NCI-H1417 treated with DMSO at 0.1 percent for 48 hours (cell line): Measurements from ENCODE around the gene RING1.
"Not testable (repeated sequence)": the region's sequence is repeated elsewhere in the genome, so short reads cannot be mapped to it uniquely, and the experiment has no call there.

Experiments used
- DNase-seq: peaks from one replicate; lab custom pipeline; 2025; lab: John Stamatoyannopoulos, UW

RING1 gene

DNA sequence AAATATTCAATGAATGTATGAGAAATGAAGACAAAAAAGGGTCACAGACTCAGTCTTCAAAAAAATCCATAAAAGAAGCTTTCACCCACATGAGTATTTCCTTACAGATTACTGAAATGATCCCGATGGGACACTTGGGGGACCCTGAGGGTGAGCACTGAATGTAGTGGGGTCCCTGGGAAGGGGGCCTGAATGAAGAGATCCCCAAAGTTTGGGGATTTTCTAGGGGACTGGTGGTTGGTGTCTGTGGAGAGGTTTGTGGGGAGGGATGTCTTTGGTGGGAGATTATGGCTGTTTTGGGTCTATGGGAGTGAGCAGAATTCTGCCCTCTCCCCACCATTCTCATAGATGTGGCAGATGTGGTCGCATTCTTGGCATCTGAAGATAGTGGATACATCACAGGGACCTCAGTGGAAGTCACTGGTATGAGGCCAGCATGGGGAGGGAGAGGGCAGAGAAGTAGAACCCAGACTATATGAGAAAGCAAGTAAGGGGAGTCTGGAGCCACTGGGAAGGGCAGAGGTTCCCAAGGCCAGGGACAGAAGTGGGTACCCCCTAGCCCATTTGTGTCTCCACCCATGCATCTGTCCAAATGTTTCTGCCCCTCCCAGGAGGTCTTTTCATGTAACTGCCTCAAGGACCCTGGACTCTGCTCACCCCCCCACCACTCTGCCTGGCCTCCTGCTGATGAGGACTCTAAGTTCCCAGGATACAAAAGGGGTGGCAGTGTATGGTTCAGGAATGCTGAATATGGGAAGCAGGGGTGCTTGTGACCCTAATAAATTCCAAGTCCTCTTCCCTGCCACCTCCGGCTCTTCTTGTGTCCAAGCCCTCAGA lies 2.1 kb upstream of the RING1 start:
- no peak for DNase-seq

DNA sequence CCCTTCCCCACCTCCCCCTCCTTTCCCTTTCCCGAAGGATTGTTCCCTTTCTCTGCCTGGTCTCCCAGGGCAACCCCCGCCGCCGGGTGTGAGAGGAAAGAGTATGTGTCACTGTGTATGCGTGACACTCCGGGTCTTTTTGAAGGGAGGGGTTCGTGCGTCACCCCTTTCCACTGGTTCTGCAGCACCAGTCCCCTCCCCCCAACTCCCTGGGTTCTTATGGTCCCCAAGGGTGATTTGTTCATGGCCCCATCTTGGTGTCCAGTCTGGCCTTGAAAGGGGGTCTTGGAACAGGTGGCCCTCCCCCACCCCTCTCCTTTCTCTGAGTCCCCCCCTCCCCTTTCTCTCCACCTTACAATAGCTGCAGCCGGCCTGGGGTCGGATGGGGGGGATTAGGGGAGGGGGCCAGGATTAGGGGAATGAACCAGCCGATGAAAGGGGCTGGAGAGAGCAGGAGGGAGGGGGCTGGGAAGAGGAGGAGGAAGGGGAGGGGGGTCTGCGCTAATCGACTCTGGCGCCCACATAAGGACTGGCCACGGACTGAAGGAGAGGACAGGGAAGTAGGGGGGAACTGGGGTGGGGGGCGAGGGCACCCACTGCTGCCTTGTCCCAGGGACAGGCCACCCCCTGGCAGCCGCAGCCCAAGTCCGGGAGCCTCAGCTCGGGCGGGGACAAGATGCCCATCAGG lies 1.3 kb upstream of the RING1 start:
- DNase-seq: no peak

DNA sequence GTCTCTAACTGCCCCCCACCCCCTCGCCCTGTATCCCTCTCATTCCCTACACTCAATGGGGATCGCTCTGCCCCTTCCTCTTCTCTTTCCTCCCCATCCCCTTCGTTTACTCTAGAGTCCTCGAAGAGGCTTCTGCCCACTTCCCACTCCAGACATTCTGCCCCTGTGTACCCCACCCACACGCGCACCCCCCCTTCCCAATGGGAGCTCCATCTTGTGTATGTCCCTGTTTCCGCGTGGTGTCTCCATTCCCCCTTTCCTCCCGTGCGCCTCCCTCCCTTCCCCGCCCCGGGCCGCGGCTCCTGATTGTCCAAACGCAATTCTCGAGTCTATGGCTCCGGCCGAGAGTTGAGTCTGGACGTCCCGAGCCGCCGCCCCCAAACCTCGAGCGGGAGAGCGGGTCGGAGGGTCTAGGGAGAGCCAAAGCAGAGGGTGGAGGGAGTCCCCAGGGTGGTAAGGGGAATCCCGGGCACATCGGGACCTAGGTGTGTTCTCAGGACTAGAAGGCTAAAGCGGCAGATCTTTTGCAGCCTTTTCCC lies 679 bp upstream of the RING1 start:
- no peak for DNase-seq

DNA sequence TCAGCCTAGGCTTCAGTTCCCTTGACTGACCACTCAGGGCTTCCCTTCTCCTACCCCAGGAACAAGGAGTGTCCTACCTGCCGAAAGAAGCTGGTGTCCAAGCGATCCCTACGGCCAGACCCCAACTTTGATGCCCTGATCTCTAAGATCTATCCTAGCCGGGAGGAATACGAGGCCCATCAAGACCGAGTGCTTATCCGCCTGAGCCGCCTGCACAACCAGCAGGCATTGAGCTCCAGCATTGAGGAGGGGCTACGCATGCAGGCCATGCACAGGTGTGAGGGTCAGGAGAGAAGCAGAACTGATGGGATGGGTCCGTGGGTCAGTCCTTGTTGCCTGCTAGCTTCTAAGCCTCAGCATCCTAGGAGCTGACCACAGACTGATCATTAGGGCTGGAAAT lies 1.6 kb downstream of the RING1 start:
- no peak for DNase-seq

DNA sequence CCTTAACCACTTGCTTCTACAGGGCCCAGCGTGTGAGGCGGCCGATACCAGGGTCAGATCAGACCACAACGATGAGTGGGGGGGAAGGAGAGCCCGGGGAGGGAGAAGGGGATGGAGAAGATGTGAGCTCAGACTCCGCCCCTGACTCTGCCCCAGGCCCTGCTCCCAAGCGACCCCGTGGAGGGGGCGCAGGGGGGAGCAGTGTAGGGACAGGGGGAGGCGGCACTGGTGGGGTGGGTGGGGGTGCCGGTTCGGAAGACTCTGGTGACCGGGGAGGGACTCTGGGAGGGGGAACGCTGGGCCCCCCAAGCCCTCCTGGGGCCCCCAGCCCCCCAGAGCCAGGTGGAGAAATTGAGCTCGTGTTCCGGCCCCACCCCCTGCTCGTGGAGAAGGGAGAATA lies 2.8 kb downstream of the RING1 start:
- DNase-seq: no peak

DNA sequence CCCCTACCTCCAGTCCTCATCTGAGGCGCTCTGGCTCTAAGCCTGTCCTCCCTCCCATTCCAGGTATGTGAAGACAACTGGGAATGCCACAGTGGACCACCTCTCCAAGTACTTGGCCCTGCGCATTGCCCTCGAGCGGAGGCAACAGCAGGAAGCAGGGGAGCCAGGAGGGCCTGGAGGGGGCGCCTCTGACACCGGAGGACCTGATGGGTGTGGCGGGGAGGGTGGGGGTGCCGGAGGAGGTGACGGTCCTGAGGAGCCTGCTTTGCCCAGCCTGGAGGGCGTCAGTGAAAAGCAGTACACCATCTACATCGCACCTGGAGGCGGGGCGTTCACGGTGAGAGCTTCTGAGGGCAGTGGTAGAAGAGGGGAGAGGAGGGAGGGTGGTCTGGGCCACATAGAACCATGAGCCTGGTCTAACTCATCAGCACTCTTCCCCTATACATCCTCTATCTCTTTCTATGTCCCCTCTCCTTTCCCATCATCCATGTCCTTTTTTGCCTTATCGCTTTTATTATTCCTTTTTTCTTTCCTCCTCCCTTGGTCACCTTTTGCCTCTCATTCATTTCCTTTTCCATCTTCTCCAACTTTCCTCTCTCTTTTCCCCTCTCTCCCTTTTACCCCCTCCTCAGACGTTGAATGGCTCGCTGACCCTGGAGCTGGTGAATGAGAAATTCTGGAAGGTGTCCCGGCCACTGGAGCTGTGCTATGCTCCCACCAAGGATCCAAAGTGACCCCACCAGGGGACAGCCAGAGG lies 3.5 kb downstream of the RING1 start:
- DNase-seq: no peak

- DNase-seq: no peak
These were observed 4.5 kb downstream of the RING1 start for GRCh38 chr6:33212857-33213165.

DNA sequence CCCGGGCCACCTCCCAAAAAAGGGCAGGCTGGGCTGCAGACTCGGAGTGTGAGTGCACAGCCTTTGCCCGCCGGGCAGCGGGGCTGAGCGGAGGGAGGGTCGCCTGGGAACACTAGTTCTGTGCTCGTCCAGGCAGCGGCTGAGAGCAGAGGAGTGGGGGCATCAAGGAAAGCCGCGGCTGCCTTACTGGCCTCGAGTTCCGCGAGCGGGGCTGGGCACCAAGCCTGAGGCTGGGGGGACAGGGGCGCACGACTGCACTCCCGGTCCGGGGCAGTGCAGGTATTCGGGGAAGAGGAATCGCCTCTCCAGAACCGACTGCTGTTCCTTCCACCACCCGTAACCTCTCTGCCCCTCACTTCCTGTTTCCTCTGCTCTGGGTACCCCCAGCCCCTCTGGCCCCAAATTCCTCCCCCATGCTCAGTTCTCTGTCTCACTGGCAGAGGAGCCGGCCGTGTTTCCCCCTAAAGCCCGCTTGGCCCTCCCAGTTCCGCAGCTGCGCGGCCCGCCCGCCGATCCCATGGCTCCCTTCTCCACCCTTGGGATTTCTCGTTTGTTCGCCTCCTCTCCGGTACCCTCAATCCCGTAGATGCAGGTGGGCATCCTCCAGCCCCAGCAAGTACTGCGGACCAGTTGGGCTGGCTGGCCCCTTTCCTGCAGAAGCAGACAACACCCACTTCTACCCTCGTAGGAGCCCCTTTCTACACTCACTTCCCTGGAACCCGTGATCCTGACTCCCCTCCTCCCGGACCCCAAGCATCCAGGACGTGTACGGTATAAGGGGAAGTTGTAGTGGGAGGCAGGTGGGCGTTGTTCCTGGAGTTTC lies 5.1 kb downstream of the RING1 start:
- no peak for DNase-seq

GRCh38 chr6:33213989-33214335 lies 5.7 kb downstream of the RING1 start:
- DNase-seq: no peak

- no peak for DNase-seq
These were observed 7.2 kb downstream of the RING1 start for GRCh38 chr6:33215271-33216116.

DNA sequence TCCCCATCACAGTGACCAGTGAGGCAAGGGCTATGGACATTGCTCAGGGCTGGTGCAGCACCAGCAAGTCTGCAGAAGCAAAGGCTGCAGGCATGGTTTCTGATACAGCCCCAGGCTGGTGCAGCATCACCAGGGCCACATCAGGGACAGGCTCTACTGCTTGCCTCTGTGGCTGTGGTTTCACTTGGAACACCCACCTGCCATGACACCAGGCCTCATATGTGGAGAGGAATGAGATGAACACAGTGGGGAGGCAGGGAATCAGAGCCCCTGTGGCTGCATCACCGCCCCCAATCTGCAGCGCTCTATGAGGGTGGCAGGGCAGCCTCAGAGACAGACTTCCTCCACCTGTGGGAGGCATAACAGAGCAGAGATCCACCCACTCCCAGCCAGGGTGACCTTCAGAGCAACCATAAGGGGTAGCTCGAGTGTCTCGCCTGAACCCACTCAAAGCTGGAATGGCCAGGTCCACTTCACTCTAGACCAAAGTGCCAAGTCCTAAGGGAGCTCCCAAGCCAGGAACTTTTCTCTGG lies 7.9 kb downstream of the RING1 start:
- DNase-seq: no peak

DNA sequence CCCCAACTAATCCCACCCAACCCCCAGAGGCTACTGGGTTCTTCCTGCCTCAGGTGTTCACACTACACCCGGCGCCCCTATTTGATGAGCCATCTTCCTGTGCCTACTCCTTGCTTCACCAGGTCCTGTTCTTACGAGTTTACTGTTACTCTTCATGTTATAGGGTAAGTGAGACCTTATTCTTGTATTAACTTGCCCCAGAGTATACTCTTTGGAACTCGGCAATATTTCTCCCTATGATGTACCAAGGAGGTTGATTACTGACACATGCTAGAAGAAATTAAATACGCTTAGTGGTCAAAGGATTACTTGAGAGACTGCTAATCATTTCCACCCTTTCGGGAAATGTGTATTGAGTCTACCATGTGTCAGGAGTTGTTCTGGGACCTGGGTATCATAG lies 8.9 kb downstream of the RING1 start:
- DNase-seq: no peak

DNA sequence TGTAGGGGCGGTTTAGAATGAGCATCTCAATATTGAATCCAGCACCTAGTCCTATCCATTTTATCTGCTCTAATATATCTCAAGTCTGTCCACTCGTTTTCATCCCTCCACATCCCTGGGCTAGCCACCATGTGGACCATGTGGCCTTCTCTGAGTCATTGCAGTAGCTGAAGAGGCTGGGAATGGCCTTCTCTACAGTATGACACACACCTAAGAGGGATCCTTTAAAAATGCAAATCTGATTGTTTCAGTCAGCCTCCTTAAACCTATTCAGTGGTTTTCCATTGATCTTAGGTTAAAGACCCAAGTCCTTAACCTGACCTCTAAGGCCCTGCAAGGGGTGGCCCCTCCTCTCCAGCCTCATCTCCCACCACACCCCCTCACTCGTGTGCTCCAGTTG lies 9.4 kb downstream of the RING1 start:
- DNase-seq: no peak

DNA sequence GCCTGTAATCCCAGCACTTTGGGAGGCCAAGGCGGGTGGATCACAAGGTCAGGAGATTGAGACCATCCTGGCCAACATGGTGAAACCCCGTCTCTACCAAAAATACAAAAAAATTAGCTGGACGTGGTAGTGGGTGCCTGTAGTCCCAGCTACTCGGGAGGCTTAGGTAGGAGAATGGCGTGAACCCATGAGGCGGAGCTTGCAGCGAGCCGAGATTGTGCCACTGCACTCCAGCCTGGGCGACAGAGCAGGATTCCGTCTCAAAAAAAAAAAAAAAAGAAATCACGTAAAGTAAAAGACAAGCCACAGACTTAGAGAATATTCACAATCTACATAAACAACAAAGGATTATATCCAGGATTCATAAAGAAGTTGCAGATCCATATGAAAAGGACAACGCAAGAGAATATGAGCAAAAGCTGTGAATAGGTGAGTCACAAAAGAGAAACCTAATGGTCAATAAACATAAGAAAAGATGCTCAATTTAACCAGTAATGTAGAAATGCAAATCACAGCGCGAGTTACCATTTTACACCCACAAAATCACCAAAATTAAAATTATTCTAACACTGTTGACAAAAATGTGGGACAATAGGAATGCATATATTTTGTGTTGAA lies 18.3 kb downstream of the RING1 start:
- not testable (repeated sequence) for DNase-seq

- no peak for DNase-seq
These were observed 26.9 kb downstream of the RING1 start for GRCh38 chr6:33235221-33235634.

DNA sequence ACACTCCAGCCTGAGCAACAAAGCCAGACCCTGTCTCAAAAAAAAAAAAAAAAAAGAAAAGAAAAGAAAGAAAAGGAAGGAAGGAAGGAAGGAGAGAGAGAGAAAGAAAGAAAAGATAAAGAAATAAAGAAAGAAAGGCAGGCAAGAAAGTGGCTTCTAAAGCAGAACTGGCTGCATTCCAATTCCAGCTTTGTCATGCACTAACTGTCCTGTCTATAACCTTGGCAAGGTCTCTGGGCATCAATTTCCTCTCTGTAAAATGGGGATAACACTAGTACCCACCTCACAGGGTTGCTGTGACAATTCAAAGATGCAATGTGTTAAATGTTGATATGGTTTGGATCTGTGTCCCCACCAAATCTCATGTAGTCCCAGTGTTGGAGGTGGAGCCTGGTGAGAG lies 28.0 kb downstream of the RING1 start:
- no peak for DNase-seq

DNA sequence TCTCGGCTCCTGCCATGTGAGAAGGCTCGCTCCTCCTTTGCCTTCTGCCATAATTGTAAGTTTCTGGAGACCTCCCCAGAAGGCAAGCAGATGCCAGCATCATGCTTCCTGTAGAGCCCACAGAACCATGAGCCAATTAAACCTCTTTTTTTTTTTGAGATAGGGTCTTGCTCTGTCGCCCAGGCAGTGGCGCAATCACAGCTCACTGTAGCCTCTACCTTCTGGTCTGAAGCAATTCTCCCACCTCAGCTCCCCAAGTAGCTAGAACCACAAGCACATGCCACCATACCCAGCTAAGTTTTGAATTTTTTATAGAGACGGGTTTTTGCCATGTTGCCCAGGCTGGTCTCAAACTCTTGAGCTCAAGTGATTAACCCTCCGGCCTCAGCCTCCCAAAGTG lies 28.6 kb downstream of the RING1 start:
- DNase-seq: no peak

DNA sequence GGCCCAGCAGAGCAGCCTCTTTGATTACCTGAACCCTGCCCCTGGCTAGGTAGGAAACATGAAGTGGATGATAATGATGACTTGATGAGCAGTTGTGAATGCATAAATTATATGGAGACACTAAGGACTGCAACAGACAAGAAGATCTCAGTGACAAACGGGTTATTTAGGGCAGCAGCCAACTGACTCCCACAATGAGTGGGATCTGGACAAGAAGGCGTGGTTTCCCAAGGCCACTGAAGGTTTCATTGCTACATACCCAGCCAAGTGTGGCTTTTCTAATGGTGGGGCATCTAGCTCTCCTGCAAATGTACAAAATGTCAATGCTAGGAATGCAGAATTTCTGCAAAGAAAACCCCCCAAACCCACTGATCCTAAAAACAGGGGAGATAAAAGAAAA lies 29.4 kb downstream of the RING1 start:
- DNase-seq: no peak

- DNase-seq: no peak
These were observed 33.7 kb downstream of the RING1 start for GRCh38 chr6:33241968-33242367.

DNA sequence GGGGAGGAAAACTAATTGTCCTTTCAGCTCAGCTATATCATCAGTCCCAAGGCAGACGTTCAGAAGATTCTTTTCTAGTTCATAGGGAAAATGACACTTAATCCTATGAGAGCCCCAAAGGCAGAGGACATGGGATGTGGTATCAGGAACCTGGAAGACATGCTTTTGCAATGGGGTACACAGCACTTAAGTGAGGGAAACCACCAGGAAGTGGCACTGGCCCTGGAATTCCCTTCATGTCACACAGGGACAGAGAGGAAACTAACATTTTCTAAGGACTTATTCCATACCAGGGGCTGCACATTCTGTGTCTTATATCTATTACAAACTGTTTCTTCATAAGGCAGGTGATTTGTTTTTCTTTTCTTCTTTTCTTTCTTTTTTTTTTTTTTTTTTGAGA lies 35.2 kb downstream of the RING1 start:
- no peak for DNase-seq
